PC-9 (cell line): ENCODE results near the gene XCL2. TPM values are rescaled to one million over a fixed set of nuclear protein-coding genes. Genes with fewer than 3 reads are reported as not detected.
"Not testable (repeated sequence)": the region's sequence is repeated elsewhere in the genome, so short reads cannot be mapped to it uniquely, and the experiment has no call there.

ENCODE experiments used
- Bru-seq: library from RNA; stranded (reverse); fragments of 400-500 nt; gene quantifications from one replicate; lab custom pipeline; 2021; lab: Mats Ljungman, UMichigan
- BruChase-seq, 2 experiments: library from RNA; stranded (reverse); fragments of 400-500 nt; gene quantifications; one replicate each; lab custom pipeline; 2021; lab: Mats Ljungman, UMichigan
- BruUV-seq: library from RNA; stranded (reverse); fragments of 400-500 nt; replicated peaks from 2 replicates; lab custom pipeline; 2021; lab: Mats Ljungman, UMichigan
- CTCF ChIA-PET: fragments of 300-600 bp; sonication (Branson Sonifier 250); formaldehyde crosslinking; loops from one replicate; lab custom pipeline; 2022; ENCODE audit warnings: antibody characterized with exemption; lab: Charles Lee
- POLR2A ChIA-PET: fragments of 300-600 bp; sonication (Branson Sonifier 250); formaldehyde crosslinking; loops from one replicate; lab custom pipeline; 2022; ENCODE audit warnings: antibody characterized with exemption; ENCODE audit not compliant: unreplicated experiment; lab: Charles Lee
- DNase-seq, 2 experiments: peaks; one replicate each; pipeline versions ENCODE4 v3.0.0 to v3.0.0-alpha.2; 2015 to 2022; ENCODE audit warnings: mixed read lengths in 1 of 2
- H2AFZ ChIP-seq: fragments of 200-600 bp; sonication (generic); 2 replicates; pipeline ENCODE4 v1.8.1; 2017; ENCODE audit warnings: antibody characterized with exemption
- H3F3A ChIP-seq: fragments of 200-600 bp; sonication (generic); 2 replicates; pipeline ENCODE4 v1.8.1; 2017; ENCODE audit warnings: antibody characterized with exemption, mild to moderate bottlenecking, low read depth; ENCODE audit not compliant: insufficient read depth
- H3K27ac ChIP-seq: fragments of 200-600 bp; sonication (generic); 2 replicates; pipeline ENCODE4 v1.6.1; 2016; ENCODE audit warnings: mixed run types
- H3K27me3 ChIP-seq: fragments of 200-600 bp; sonication (generic); 2 replicates; pipeline ENCODE4 v1.6.1; 2016; ENCODE audit warnings: low read depth, mixed run types; ENCODE audit not compliant: insufficient read depth
- H3K36me3 ChIP-seq: fragments of 200-600 bp; sonication (generic); 2 replicates; pipeline ENCODE4 v1.6.1; 2016; ENCODE audit warnings: low read depth, mixed run types
- H3K4me1 ChIP-seq: fragments of 200-600 bp; sonication (generic); replicated peaks from 2 replicates; pipeline ENCODE4 v1.6.1; 2016; ENCODE audit warnings: mixed run types; ENCODE audit not compliant: insufficient read depth
- H3K4me2 ChIP-seq: fragments of 200-600 bp; sonication (generic); 2 replicates; pipeline ENCODE4 v1.6.1; 2017; ENCODE audit warnings: mixed run types
- H3K4me3 ChIP-seq: fragments of 200-600 bp; sonication (generic); 2 replicates; pipeline ENCODE4 v1.6.1; 2016; ENCODE audit warnings: mixed run types
- H3K79me2 ChIP-seq: fragments of 200-600 bp; sonication (generic); 2 replicates; pipeline ENCODE4 v1.6.1; 2017; ENCODE audit warnings: low read depth, mixed run types
- H3K9me2 ChIP-seq: fragments of 200-600 bp; sonication (generic); 2 replicates; pipeline ENCODE4 v1.8.1; 2017; ENCODE audit warnings: mild to moderate bottlenecking; ENCODE audit not compliant: insufficient read depth
- H3K9me3 ChIP-seq: fragments of 200-600 bp; sonication (generic); 2 replicates; pipeline ENCODE4 v1.8.1; 2016; ENCODE audit warnings: low read depth; ENCODE audit not compliant: insufficient read depth
- H4K20me1 ChIP-seq: fragments of 200-600 bp; sonication (generic); 2 replicates; pipeline ENCODE4 v1.8.1; 2017; ENCODE audit not compliant: insufficient read depth
- EZH2 ChIP-seq: fragments of 200-600 bp; sonication (generic); IDR thresholded peaks from 2 replicates; pipeline ENCODE4 v1.8.0; 2017; ENCODE audit warnings: antibody characterized with exemption, low read depth
- intact Hi-C: fragments of 100-400 bp; cut with micrococcal nuclease; formaldehyde crosslinking; loops from one replicate; pipeline ENCODE4 v1.10.0; 2022; ENCODE audit not compliant: unreplicated experiment
- long read RNA-seq: library from polyadenylated mRNA; stranded (forward); transcript quantifications from one replicate; pipeline ENCODE4 v2.0.0, GENCODE V29; 2022
- total RNA-seq: library from RNA; stranded (reverse); gene quantifications from 2 replicates; pipeline ENCODE4 v1.2.3, GENCODE V29; 2021
- TF ChIP-seq, protein P1 (sequence below): fragments of 200-600 bp; sonication (generic); conservative IDR thresholded peaks from 2 replicates; pipeline ENCODE4 v1.6.1; 2017; ENCODE audit warnings: mixed run types, antibody characterized with exemption, mild to moderate bottlenecking, moderate library complexity

XCL2 gene, protein sequence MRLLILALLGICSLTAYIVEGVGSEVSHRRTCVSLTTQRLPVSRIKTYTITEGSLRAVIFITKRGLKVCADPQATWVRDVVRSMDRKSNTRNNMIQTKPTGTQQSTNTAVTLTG
- total RNA-seq, result not detected in 2 replicates
- Bru-seq, nascent RNA, result not detected
- not detected for BruChase-seq, experiment 1, labeled RNA remaining after a 2-hour chase
- BruChase-seq, experiment 2, labeled RNA remaining after a 6-hour chase, result not detected
- long read RNA-seq, result 0 reads

DNA sequence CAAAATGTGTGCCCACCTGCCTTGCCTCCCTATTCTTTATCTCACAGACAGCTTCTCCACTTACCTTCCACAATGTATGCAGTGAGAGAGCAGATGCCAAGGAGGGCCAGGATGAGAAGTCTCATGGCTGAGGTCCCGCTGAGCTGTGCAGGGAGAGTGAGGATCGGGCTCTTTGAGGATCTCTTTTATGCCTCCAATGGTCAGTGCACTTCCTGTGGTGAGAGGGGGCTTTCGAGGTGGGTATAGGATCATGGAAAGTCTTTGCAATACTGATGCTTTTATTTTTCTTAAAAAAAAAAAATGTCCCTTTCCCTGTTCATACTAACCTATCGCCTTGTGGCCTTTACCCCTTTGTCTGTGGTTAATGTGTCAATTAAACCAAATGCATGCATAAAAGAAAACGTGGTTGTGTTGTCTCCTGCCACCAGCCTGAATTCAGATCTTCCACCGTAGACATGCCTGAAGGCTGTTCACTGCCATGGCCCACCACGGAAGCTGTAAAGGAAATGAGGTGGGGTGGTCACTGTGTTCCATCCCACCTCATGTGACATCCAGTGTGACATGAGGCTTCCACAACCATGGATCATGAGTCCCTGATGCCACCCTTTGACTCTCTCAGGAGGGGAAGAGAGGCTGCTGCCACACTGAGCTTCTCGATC is at the start of gene XCL2:
Gene XCL2 (minus strand): TSS at position 158 of the 659 bp plus-strand sequence. CDS start 33 bp downstream, at position 125.
- H3K4me2 ChIP-seq, H4K20me1 ChIP-seq, CTCF ChIA-PET, H3K9me2 ChIP-seq, H3K27me3 ChIP-seq, H3K9me3 ChIP-seq, H3K36me3 ChIP-seq, H3K79me2 ChIP-seq, H3F3A ChIP-seq, intact Hi-C loops, H3K27ac ChIP-seq, DNase-seq, H3K4me1 ChIP-seq, POLR2A ChIA-PET, BruUV-seq, H2AFZ ChIP-seq, H3K4me3 ChIP-seq: not testable (repeated sequence)

DNA sequence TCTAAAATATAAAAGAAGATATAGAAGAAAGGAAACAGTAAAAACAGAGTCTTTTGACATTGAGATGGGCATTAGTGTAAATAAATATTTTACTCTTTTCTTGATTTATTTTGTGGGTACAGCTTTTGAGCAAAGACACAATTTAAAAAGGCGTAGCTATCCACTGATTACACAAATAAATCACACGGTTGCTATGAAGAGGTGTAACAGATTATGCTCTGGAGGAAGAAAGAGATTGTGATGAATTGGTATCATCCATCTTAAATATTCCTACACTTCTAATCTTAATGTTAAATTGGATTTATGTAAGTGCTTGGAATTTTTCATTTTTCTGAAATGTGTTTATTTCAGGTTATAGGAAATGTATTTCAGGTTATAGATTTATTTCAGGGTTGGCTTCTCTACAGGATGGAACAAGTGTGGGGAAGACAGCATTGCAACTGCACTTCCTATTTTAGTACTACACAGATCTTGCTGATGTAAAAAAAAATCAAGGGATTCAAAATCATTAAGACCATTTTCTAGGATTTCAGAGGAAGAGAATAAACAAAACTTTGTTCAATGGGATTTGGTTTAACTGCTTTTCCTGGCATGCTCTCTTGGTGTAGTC is 47.9 kb upstream of the XCL2 start:
- Histone ChIP-seq H2AFZ (no peak overlapping the region), H3K9me2 (no peaks in the 10 kb centered on the region), H3K4me1 (no peaks in the 10 kb centered on the region), H3F3A (no peaks in the 10 kb centered on the region), H3K36me3 (no peaks in the 10 kb centered on the region), H3K9me3 (no peaks in the 10 kb centered on the region), H4K20me1 (no peaks in the 10 kb centered on the region), H3K27ac (no peak overlapping the region), H3K4me3 (no peak overlapping the region), H3K27me3 (no peaks in the 10 kb centered on the region), H3K4me2 (no peak overlapping the region), H3K79me2 (no peaks in the 10 kb centered on the region)
- TF ChIP-seq, protein P1, sequence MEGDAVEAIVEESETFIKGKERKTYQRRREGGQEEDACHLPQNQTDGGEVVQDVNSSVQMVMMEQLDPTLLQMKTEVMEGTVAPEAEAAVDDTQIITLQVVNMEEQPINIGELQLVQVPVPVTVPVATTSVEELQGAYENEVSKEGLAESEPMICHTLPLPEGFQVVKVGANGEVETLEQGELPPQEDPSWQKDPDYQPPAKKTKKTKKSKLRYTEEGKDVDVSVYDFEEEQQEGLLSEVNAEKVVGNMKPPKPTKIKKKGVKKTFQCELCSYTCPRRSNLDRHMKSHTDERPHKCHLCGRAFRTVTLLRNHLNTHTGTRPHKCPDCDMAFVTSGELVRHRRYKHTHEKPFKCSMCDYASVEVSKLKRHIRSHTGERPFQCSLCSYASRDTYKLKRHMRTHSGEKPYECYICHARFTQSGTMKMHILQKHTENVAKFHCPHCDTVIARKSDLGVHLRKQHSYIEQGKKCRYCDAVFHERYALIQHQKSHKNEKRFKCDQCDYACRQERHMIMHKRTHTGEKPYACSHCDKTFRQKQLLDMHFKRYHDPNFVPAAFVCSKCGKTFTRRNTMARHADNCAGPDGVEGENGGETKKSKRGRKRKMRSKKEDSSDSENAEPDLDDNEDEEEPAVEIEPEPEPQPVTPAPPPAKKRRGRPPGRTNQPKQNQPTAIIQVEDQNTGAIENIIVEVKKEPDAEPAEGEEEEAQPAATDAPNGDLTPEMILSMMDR, result no peak
- TF ChIP-seq EZH2, result no peak
- BruUV-seq, result no TSS peak
- no peak for DNase-seq
- POLR2A ChIA-PET, result no interaction called here
- CTCF ChIA-PET, result no interaction called here
- intact Hi-C loops, result no loop called here

DNA sequence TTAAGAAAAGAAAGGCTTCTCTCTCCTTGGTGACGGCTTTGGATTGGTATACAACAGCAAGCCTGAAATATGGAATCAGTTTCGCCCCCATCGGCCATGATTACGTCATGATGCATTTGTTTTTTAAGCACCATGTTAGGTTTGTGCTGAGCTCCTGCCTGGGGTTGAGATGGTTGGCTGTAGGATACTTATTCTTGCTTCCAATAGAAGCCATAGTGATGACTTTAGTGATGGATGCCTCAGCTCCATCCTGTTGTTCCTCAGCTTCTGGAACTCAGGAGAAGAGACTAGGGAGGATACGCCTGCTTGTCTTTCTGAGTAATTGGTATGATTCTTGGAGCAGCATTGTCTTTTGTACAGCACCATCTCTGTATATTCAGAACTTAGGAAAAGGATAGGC is 47.3 kb upstream of the XCL2 start:
- Histone ChIP-seq H3K4me2 (no peak overlapping the region), H3K27ac (no peak overlapping the region), H3K79me2 (no peaks in the 10 kb centered on the region), H3K4me1 (no peaks in the 10 kb centered on the region), H3F3A (no peaks in the 10 kb centered on the region), H2AFZ (no peak overlapping the region), H3K4me3 (no peak overlapping the region), H3K36me3 (no peaks in the 10 kb centered on the region), H3K27me3 (no peaks in the 10 kb centered on the region), H4K20me1 (no peaks in the 10 kb centered on the region), H3K9me3 (no peaks in the 10 kb centered on the region), H3K9me2 (no peaks in the 10 kb centered on the region)
- TF ChIP-seq EZH2, result no peak
- TF ChIP-seq, protein P1, result no peak
- no peak for DNase-seq
- CTCF ChIA-PET, result no interaction called here
- intact Hi-C loops, result no loop called here
- POLR2A ChIA-PET, result no interaction called here
- BruUV-seq, result no TSS peak
